ENCODE results near the gene TCEAL7. TPM values are rescaled to one million over a fixed set of nuclear protein-coding genes. Genes with fewer than 3 reads are reported as not detected.

The TCEAL7 gene
- total and polyA plus RNA-seq, 4 experiments from 2014 or later: not detected

DNA sequence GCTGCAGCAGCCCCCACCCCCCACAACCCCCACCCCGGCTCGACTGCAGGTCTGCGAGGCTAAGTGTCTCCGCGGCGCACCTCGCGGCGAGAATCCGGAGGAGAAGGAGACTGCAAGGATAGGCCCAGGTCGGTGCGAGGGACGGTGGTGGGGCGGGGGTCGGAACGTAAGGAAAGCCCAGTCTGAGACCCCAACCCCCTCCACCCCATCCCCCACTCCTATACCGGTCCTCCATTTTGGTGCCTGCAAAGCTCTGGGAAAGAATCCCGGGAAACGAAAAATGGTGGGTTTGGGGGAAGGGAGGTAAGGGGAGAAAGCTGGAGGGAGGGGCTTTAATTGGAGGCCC is 46.9 kb downstream of the TCEAL7 start:
- ChIA-PET CTCF (ENCODE audit: partially characterized antibody) (no interaction called here), POLR2A (ENCODE audit: partially characterized antibody) (interaction anchor here (0.6 kb wide), 1 partner anchor 83 kb away, joined by 3 read pairs; no protein-coding TSS in a partner anchor)
- H3K27ac Mint-ChIP-seq: peak overlapping the region in 3 of 7 donors; percentile 9 to 38 (median 22)
- intact Hi-C loops (cut with micrococcal nuclease): no loop called here
- peaks cover 3 to 8% (median 5%) of the 10 kb centered on the region in 4 donors for H3K4me1 Mint-ChIP-seq
- H3K36me3 ChIP-seq (ENCODE audit: insufficient read depth, low read length): no peaks in the 10 kb centered on the region
- no peaks in the 10 kb centered on the region for H3K4me1 ChIP-seq (ENCODE audit: insufficient read depth, low read length)
- DNase-seq: no peak
- peak overlapping the region; percentile 75 to 85 (median 82) for H3K4me3 Mint-ChIP-seq
- H3K27me3 Mint-ChIP-seq: no peaks in the 10 kb centered on the region
- H3K27ac ChIP-seq (ENCODE audit: low read depth, low read length): no peak overlapping the region
- no peaks in the 10 kb centered on the region for H3K9me3 Mint-ChIP-seq
- no peaks in the 10 kb centered on the region for H3K9me3 ChIP-seq (ENCODE audit: control insufficient read depth in 1 of 2, low read length in 2 of 2)
- no peak overlapping the region for H3K4me3 ChIP-seq (ENCODE audit: low read length in 2 of 2)
- H3K27me3 ChIP-seq (ENCODE audit: insufficient read depth, low read length): no peaks in the 10 kb centered on the region
- H3K36me3 Mint-ChIP-seq: no peaks in the 10 kb centered on the region

DNA sequence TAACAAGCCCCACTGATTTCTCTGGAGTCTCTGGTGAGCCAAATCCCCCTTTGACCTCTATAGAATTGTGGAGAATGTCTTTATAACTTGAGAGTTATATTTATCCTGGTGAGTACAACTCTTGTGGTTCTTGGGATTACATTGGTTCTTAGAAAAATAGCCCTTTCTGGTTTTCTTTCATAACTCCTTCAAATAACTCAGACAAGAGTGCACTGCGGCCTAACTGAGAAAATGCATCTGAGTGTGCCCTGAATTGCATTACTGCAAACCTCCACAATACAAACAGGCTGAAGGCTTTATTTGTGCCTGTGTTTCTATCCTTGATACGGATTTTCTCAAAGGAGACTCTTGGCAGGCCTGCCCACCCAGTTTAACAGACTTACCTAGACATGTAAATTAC is 49.0 kb downstream of the TCEAL7 start:
- intact Hi-C loops (cut with micrococcal nuclease): no loop called here
- ChIA-PET POLR2A (ENCODE audit: partially characterized antibody) (no interaction called here), CTCF (ENCODE audit: partially characterized antibody) (no interaction called here)
- Mint-ChIP-seq H3K27ac (peak overlapping the region in 1 of 7 donors; percentile 6), H3K9me3 (no peaks in the 10 kb centered on the region), H3K36me3 (no peaks in the 10 kb centered on the region), H3K27me3 (peaks cover 0 to 2% of the 10 kb centered on the region in 2 donors), H3K4me3 (peak overlapping the region in 2 of 8 donors; percentile 44), H3K4me1 (peaks cover 3 to 8% (median 5%) of the 10 kb centered on the region in 4 donors)
- no peak for DNase-seq
- H3K4me3 ChIP-seq (ENCODE audit: low read length in 2 of 2): no peak overlapping the region
- no peak overlapping the region for H3K27ac ChIP-seq (ENCODE audit: low read depth, low read length)
- H3K9me3 ChIP-seq (ENCODE audit: control insufficient read depth in 1 of 2, low read length in 2 of 2): no peaks in the 10 kb centered on the region
- no peaks in the 10 kb centered on the region for H3K36me3 ChIP-seq (ENCODE audit: insufficient read depth, low read length)
- no peaks in the 10 kb centered on the region for H3K4me1 ChIP-seq (ENCODE audit: insufficient read depth, low read length)
- H3K27me3 ChIP-seq (ENCODE audit: insufficient read depth, low read length): no peaks in the 10 kb centered on the region

Other genes starting within 250 kb of the TCEAL7 start
- gene NXF3, start 237.1 kb upstream of the TCEAL7 start, total RNA-seq: not detected
- not detected for gene NXF3, start 237.1 kb upstream of the TCEAL7 start, polyA plus RNA-seq
- 10 to 100 TPM; 38.9 to 39.6 TPM for gene BEX4, start 115.1 kb upstream of the TCEAL7 start, total RNA-seq
- gene BEX4, start 115.1 kb upstream of the TCEAL7 start, polyA plus RNA-seq: 100 to 1,000 TPM in 1 of 2 donors, 10 to 100 TPM in 1; 58.3 to 101 TPM
- gene TCEAL8, start 75.1 kb upstream of the TCEAL7 start, total RNA-seq: 10 to 100 TPM; 33.9 to 35.3 TPM
- gene TCEAL8, start 75.1 kb upstream of the TCEAL7 start, polyA plus RNA-seq: 100 to 1,000 TPM in 1 of 2 donors, 10 to 100 TPM in 1; 71.5 to 122 TPM
- not detected for gene TCEAL5, start 53.5 kb upstream of the TCEAL7 start, total RNA-seq
- gene TCEAL5, start 53.5 kb upstream of the TCEAL7 start, polyA plus RNA-seq: not detected
- 10 to 100 TPM; 41.9 to 48.2 TPM for gene BEX2, start 19.2 kb upstream of the TCEAL7 start, total RNA-seq
- 100 to 1,000 TPM in 1 of 2 donors, 10 to 100 TPM in 1; 71.4 to 112 TPM for gene BEX2, start 19.2 kb upstream of the TCEAL7 start, polyA plus RNA-seq
- gene TCEAL9, start 26.3 kb downstream of the TCEAL7 start, total RNA-seq: 1 to 10 TPM; 2.0 to 2.4 TPM
- gene TCEAL9, start 26.3 kb downstream of the TCEAL7 start, polyA plus RNA-seq: 1 to 10 TPM; 1.0 to 3.0 TPM
- gene BEX3, start 46.3 kb downstream of the TCEAL7 start, total RNA-seq: 10 to 100 TPM; 50.6 to 52.7 TPM
- 10 to 100 TPM; 85.3 to 94.0 TPM for gene BEX3, start 46.3 kb downstream of the TCEAL7 start, polyA plus RNA-seq
- under 1 TPM in 1 of 2 experiments, not detected in 1; 0.11 TPM for gene RAB40A, start 189.2 kb downstream of the TCEAL7 start, total RNA-seq
- gene RAB40A, start 189.2 kb downstream of the TCEAL7 start, polyA plus RNA-seq: not detected

Data from CD4-positive, alpha-beta memory T cell (primary cell).